ENCODE data around the gene USPL1.

The USPL1 gene

DNA sequence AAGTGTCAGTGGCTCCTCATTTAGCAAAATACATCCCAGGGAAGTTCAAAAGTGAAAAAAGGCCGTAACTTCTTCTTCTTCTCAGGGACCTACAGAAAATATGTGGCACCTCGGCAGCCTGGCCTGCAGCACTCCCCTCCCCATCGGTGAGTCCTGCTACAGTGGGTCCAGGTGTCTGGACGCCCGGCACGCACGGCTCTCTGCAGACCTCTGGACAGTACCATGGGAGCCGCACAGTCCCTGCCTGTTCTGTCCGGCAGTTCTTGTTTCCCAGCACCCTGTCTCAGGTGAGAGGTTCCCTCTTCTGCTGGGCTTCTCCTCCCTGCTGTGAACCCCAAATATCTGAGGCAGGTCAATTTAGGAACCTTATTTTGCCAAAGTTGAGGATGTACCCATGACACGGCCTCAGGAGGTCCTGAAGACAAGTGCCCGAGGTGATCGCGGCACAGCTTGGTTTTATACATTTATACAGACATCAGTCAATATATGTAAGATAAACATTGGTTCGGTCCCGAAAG lies 80.8 kb downstream of the USPL1 start:
- DNase-seq, result no peak

DNA sequence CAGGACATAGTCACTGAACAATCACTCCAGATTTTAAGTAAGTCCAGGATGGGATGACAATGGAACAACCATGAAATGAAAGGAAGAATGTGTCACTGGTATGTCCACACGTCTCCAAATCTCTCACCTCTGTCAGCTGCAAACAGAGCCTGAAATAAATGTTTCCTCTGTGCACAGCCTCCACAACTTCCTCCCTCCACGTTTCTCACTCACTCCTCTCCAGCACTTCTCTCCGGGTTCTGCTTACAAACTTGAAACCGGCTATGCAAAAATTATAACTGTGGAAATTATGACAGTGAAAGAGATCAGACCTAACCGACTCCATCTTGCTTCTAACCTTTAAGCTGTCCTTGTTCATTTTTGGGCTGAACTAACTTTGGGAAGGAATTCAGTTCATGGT lies 82.6 kb downstream of the USPL1 start:
- DNase-seq, result no peak

DNA sequence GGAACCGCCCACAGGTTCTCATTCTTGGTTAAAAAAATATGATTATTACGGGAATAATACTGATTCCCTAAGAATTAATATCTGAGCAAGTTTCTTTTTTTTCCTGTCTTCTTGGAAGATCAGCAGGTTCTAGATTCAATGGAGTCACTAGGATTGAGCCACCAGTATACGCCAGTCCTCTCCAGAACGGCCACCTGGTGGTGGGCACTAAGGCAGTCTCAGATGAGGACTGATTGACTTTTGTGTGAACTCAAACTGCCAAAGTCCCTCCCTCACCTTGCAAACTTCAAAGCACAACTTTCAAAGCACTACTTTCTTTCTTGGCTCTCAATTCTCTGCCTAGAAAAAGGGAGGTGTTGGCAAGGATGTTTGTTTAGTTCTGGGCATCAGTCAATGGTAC lies 84.3 kb downstream of the USPL1 start:
- no peak for DNase-seq

DNA sequence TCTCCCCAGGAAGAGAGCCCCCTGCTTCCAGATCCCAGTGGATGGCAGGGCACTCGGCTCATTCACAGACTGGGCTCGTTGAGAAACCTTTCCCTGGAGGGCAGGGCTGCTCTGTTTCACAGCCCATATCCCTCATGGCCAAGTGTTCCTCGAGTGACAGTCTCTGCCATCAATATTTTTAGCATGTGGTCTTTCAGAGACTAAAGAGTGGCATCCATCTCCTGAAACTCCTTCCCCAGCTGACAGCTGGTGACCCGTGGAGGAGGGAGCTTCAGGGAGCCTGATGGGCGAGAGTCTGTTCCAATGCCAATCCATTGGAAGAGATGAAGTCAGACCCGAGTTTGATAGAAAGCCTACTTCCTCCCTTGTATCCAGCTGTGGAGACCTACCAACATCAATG lies 86.9 kb downstream of the USPL1 start:
- DNase-seq, result no peak

DNA sequence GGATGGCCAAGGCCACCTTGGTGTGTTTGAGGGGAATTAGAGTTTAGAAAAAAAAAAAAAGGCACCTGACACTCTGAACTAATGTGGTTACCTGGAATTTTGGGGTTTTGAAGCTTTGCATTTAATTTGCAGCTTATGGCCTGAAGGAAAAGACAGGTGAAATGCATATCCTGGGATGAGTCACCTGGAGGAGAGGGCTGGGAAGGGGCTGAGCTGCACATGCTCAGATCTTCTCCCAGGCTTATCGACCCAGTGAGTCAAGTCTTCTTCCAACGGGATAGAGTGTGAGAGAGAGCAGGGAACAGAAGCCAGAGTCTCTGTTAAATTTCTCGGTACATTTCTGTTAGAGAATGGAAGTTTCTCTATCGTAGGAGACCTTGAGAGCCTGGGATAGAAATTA lies 88.0 kb downstream of the USPL1 start:
- no peak for DNase-seq

DNA sequence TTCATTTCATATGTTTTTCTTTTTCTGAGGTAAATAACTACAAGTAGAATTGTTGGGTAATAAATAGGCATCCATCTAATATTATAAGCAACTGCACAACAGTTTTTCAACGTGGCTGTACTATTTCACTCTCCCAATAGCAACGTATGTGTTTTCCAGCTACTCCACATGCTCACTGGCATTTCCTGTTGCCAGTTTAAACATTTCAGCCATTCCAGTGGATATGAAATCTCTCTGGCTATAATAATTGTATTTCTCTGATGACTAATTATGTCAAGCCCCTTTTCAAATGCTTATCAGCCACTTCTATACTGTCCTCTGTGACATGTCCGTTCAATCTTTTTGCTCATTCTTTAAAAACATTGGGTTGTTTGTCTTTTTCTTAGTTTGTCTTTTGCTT lies 90.8 kb downstream of the USPL1 start:
- no peak for DNase-seq
